H1 (cell line): ENCODE measurements around the gene FSD1. TPM values are rescaled to one million over a fixed set of nuclear protein-coding genes. Genes with fewer than 3 reads are reported as not detected.
"Not testable (repeated sequence)": the region's sequence is repeated elsewhere in the genome, so short reads cannot be mapped to it uniquely, and the experiment has no call there.

Source experiments
- CTCF ChIA-PET: fragments of 300-600 bp; sonication (Branson Sonifier 250); formaldehyde crosslinking; loops from one replicate; lab custom pipeline; 2021; ENCODE audit not compliant: partially characterized antibody; lab: Charles Lee
- POLR2A ChIA-PET: fragments of 300-600 bp; sonication (Branson Sonifier 250); formaldehyde crosslinking; loops from one replicate; lab custom pipeline; 2021; ENCODE audit warnings: inconsistent platforms; ENCODE audit not compliant: partially characterized antibody; lab: Charles Lee
- DNase-seq, 2 experiments: peaks; one replicate each; pipeline versions ENCODE4 v3.0.0 to v3.0.0-alpha.2; 2010 to 2022; ENCODE audit warnings: low spot score in 2 of 2, low read depth in 1 of 2, mixed read lengths in 1 of 2
- FAIRE-seq: peaks from 2 replicates; lab custom pipeline; 2011; peaks lifted over from hg19 to GRCh38; lab: Jason Lieb, UNC
- H2AFZ ChIP-seq: 2 replicates; pipeline ENCODE4 v1.8.1; 2012; ENCODE audit warnings: low read length, inconsistent platforms
- H2AK5ac ChIP-seq: 2 replicates; pipeline ENCODE4 v1.6.1; 2013; ENCODE audit warnings: low read depth, low read length
- H2BK120ac ChIP-seq: replicated peaks from 2 replicates; pipeline ENCODE3; 2013; ENCODE audit warnings: low read depth, low read length, inconsistent platforms
- H2BK12ac ChIP-seq: 2 replicates; pipeline ENCODE4 v1.6.1; 2013; ENCODE audit warnings: low read depth, low read length
- H2BK15ac ChIP-seq: 2 replicates; pipeline ENCODE4 v1.6.1; 2013; ENCODE audit warnings: low read length
- H2BK20ac ChIP-seq: 2 replicates; pipeline ENCODE4 v1.6.1; 2013; ENCODE audit warnings: low read length
- H2BK5ac ChIP-seq: 2 replicates; pipeline ENCODE4 v1.6.1; 2013; ENCODE audit warnings: low read depth, low read length
- H3K14ac ChIP-seq: 2 replicates; pipeline ENCODE4 v1.6.1; 2013; ENCODE audit warnings: inconsistent platforms; ENCODE audit not compliant: insufficient read length
- H3K18ac ChIP-seq: 2 replicates; pipeline ENCODE4 v1.6.1; 2013; ENCODE audit warnings: low read length; ENCODE audit errors: extremely low read depth
- H3K23ac ChIP-seq: 2 replicates; pipeline ENCODE4 v1.6.1; 2013; ENCODE audit warnings: inconsistent platforms; ENCODE audit not compliant: insufficient read length
- H3K23me2 ChIP-seq: 2 replicates; pipeline ENCODE4 v1.6.1; 2013; ENCODE audit warnings: low read depth, low read length
- H3K27ac ChIP-seq: 2 replicates; pipeline ENCODE4 v1.6.1; 2011; ENCODE audit warnings: low read depth, low read length, inconsistent platforms
- H3K27me3 ChIP-seq, 4 experiments: replicated peaks in 1 of 4; 1 replicate in 1 of 4; 2 replicates in 3 of 4; pipeline versions ENCODE4 v1.6.1 to v1.8.1; 2011 to 2013; ENCODE audit warnings: low read length in 3 of 4, mild to moderate bottlenecking in 3 of 4, inconsistent platforms in 2 of 4, mixed read lengths in 2 of 4, moderate library complexity in 1 of 4; ENCODE audit not compliant: control insufficient read depth in 3 of 4, insufficient read depth in 3 of 4; ENCODE audit errors: extremely low read depth in 1 of 4
- H3K36me3 ChIP-seq, 4 experiments: 2 replicates each; pipeline versions ENCODE4 v1.6.1 to v1.8.1; 2011 to 2013; ENCODE audit warnings: mild to moderate bottlenecking in 4 of 4, low read length in 3 of 4, moderate library complexity in 2 of 4, control low read depth in 1 of 4, inconsistent platforms in 1 of 4; ENCODE audit not compliant: insufficient read depth in 4 of 4, control insufficient read depth in 2 of 4
- H3K4ac ChIP-seq: replicated peaks from 2 replicates; pipeline ENCODE3; 2013; ENCODE audit warnings: low read length, low read depth, mixed read lengths, inconsistent platforms; ENCODE audit not compliant: insufficient read length
- H3K4me1 ChIP-seq, 4 experiments: replicated peaks in 1 of 4; 1 replicate in 1 of 4; 2 replicates in 3 of 4; pipeline versions ENCODE4 v1.6.1 to v1.8.1; 2011 to 2013; ENCODE audit warnings: low read length in 3 of 4, inconsistent platforms in 2 of 4, mixed read lengths in 1 of 4; ENCODE audit not compliant: insufficient read depth in 4 of 4, control insufficient read depth in 3 of 4
- H3K4me2 ChIP-seq, 2 experiments: 2 replicates each; pipeline versions ENCODE4 v1.6.1 to v1.8.1; 2011 to 2013; ENCODE audit warnings: low read depth in 2 of 2, low read length in 2 of 2, control low read depth in 1 of 2, inconsistent platforms in 1 of 2, mild to moderate bottlenecking in 1 of 2; ENCODE audit not compliant: insufficient read depth in 1 of 2
- H3K4me3 ChIP-seq, 4 experiments: fragments of 200-600, 300-600 bp in 1 of 4; sonication (generic), shearing (Covaris generic), sonication (Bioruptor Twin) in 1 of 4; 2 replicates each; pipeline versions ENCODE4 v1.5.1 to v1.8.1; 2011 to 2016; ENCODE audit warnings: low read length in 4 of 4, low read depth in 3 of 4, control low read depth in 2 of 4, inconsistent platforms in 2 of 4, mild to moderate bottlenecking in 2 of 4, mixed read lengths in 1 of 4, moderate library complexity in 1 of 4; ENCODE audit not compliant: insufficient read depth in 2 of 4; ENCODE audit errors: extremely low read depth in 1 of 4
- H3K56ac ChIP-seq: replicated peaks from 2 replicates; pipeline ENCODE3; 2013; ENCODE audit warnings: low read depth, mild to moderate bottlenecking, mixed read lengths, low read length, inconsistent platforms; ENCODE audit not compliant: insufficient read length
- H3K79me1 ChIP-seq: 2 replicates; pipeline ENCODE4 v1.6.1; 2013; ENCODE audit warnings: low read depth, low read length, control low read depth
- H3K79me2 ChIP-seq, 2 experiments: 2 replicates each; pipeline versions ENCODE4 v1.6.1 to v1.8.1; 2012 to 2013; ENCODE audit warnings: low read length in 2 of 2, mild to moderate bottlenecking in 2 of 2, inconsistent platforms in 1 of 2; ENCODE audit not compliant: insufficient read depth in 2 of 2, control insufficient read depth in 1 of 2
- H3K9ac ChIP-seq, 4 experiments: replicated peaks in 1 of 4; 1 replicate in 1 of 4; 2 replicates in 3 of 4; pipeline versions ENCODE4 v1.6.1 to v1.8.1; 2011 to 2013; ENCODE audit warnings: low read depth in 3 of 4, low read length in 3 of 4, control low read depth in 2 of 4, mild to moderate bottlenecking in 2 of 4, moderate library complexity in 2 of 4, inconsistent platforms in 1 of 4; ENCODE audit errors: extremely low read depth in 1 of 4
- H3K9me3 ChIP-seq, 2 experiments: 2 replicates each; pipeline versions ENCODE4 v1.6.1 to v1.8.1; 2012 to 2013; ENCODE audit warnings: mild to moderate bottlenecking in 2 of 2, moderate library complexity in 2 of 2, control low read depth in 1 of 2, inconsistent platforms in 1 of 2, low read depth in 1 of 2, low read length in 1 of 2, mixed read lengths in 1 of 2; ENCODE audit not compliant: insufficient read depth in 2 of 2
- H4K20me1 ChIP-seq, 2 experiments: replicated peaks in 1 of 2; 2 replicates each; pipeline versions ENCODE3 to v1.8.1; 2011 to 2013; ENCODE audit warnings: inconsistent platforms in 2 of 2, low read length in 2 of 2, mild to moderate bottlenecking in 1 of 2; ENCODE audit not compliant: insufficient read depth in 2 of 2, control insufficient read depth in 1 of 2
- H4K5ac ChIP-seq: 2 replicates; pipeline ENCODE4 v1.6.1; 2013; ENCODE audit warnings: low read length, low read depth, mixed read lengths, inconsistent platforms; ENCODE audit not compliant: insufficient read length
- H4K8ac ChIP-seq: 2 replicates; pipeline ENCODE4 v1.8.0; 2013; ENCODE audit warnings: mild to moderate bottlenecking, moderate library complexity, low read length, inconsistent platforms; ENCODE audit not compliant: insufficient read depth; ENCODE audit errors: extremely low read depth
- H4K91ac ChIP-seq: replicated peaks from 2 replicates; pipeline ENCODE3; 2013; ENCODE audit warnings: low read length, mixed read lengths, inconsistent platforms; ENCODE audit not compliant: insufficient read length
- WGBS, 2 experiments: shearing (Covaris generic) in 1 of 2; methylation state at CpG; one replicate each; pipeline versions ENCODE4 v1.1.6 to v1.1.7; 2013 to 2015; ENCODE audit warnings: low lambda C conversion rate in 2 of 2, mixed read lengths in 2 of 2, inconsistent platforms in 1 of 2, low coverage in 1 of 2, missing lambda C conversion rate in 1 of 2; ENCODE audit not compliant: insufficient replicate concordance in 2 of 2, insufficient coverage in 1 of 2, insufficient read length in 1 of 2; ENCODE audit errors: extremely low coverage in 1 of 2, missing lambda C conversion rate in 1 of 2; 5-methylcytosine and 5-hydroxymethylcytosine counted together
- polyA plus RNA-seq, 7 experiments: library from polyadenylated mRNA; depleted of rRNA in 3 of 7; stranded (reverse) in 5 of 7; unstranded in 2 of 7; fragments of >200 nt in 5 of 7; fragments of 200-250 nt in 2 of 7; gene quantifications; 1 replicate in 5 of 7; 2 replicates in 1 of 7; 4 replicates in 1 of 7; pipeline versions ENCODE4 v1.2.1 to v1.2.3, GENCODE V29; 2011 to 2013; ENCODE audit warnings: missing spikeins in 2 of 7, mixed read lengths in 2 of 7
- total RNA-seq: library from RNA; stranded (reverse); fragmentation: NEBNext Ultra II Directional; extraction: Animal tissue kit (Norgen Biotek cat#: 25700); gene quantifications from 2 replicates; pipeline ENCODE4 v1.2.1, GENCODE V29; 2021

FSD1 gene
- total and polyA plus RNA-seq, 2 of the 8 experiments (the other 6 are each of a cell fraction or from before 2014, with no cell fraction given) = 58.8 to 181 TPM

- H3K56ac ChIP-seq, H3K18ac ChIP-seq: not testable (repeated sequence)
Observed at GRCh38 chr19:4274321-4274686, 30.1 kb upstream of the FSD1 start.

More at GRCh38 chr19:4274321-4274686, 30.1 kb upstream of the FSD1 start:
- not testable (repeated sequence) for H3K14ac ChIP-seq, H4K20me1 ChIP-seq, H3K27me3 ChIP-seq, H3K27ac ChIP-seq, H3K23ac ChIP-seq, H3K79me1 ChIP-seq, H2BK5ac ChIP-seq, H3K9me3 ChIP-seq, H2AK5ac ChIP-seq, H3K4me1 ChIP-seq, H2BK120ac ChIP-seq, DNase-seq, H2BK12ac ChIP-seq, H3K9ac ChIP-seq, H2BK20ac ChIP-seq, H4K8ac ChIP-seq, H3K4me2 ChIP-seq, H2BK15ac ChIP-seq, H3K4me3 ChIP-seq, H3K23me2 ChIP-seq, H4K5ac ChIP-seq, H3K36me3 ChIP-seq, H4K91ac ChIP-seq, FAIRE-seq, H2AFZ ChIP-seq, H3K4ac ChIP-seq, H3K79me2 ChIP-seq
- POLR2A ChIA-PET = interaction anchor here (0.7 to 4.0 kb wide), 4 partner anchors 8 to 170 kb away, joined by 3 to 19 read pairs (median 3); partner anchors contain the start of gene MPND
- 89% methylated on average over 6 of the region's 6 CpGs; no CpG with 5 or more reads in 1 of the 2 experiments for WGBS, 2 experiments
- CTCF ChIA-PET = interaction anchor here (0.6 to 14.6 kb wide), 5 partner anchors 19 to 266 kb away, joined by 3 to 311 read pairs (median 3); partner anchors contain the start of genes MPND and STAP2
